IPS DF 4.7 (cell line): ENCODE data around the gene XPO1.

Source experiments
- DNase-seq: peaks from one replicate; pipeline ENCODE4 v3.0.0-alpha.2; 2013; ENCODE audit warnings: low spot score; ENCODE audit errors: extremely low read depth

Gene XPO1

DNA sequence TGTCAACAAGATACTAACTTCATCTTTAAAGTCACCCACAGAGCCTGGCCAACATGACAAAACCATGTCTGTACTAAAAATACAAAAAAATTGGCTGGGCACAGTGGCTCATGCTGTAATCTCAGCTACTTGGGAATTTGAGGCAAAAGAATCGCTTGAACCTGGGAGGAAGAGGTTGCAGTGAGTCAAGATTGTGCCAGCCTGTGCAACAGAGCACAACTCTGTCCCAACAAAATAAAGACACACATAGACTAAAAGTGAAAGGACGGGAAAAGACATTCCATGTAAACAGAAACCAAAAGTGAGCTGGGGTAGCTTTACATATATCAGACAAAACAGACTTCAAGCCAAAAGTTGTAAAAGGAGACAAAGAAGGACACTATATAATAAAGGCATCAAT is 102.1 kb downstream of the XPO1 start:
- no peak for DNase-seq

DNA sequence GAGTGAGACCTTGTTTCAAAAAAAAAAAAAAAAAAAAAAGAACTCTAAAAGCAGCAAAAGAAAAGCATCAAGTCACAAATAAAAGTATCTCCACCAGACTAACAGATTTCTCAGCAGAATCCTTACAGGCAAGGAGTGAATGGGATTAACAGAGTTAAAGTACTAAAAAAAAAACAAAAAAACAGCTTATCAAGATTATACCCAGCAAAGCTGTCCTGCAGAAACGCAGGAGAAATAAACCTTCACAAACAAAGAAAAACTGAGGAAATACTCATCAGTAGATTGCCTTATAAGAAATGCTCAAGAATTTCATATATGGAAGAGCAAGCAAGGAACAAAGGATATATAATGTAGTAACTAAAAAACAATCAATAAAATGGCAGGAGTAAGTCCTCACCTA is 102.9 kb downstream of the XPO1 start:
- no peak for DNase-seq

DNA sequence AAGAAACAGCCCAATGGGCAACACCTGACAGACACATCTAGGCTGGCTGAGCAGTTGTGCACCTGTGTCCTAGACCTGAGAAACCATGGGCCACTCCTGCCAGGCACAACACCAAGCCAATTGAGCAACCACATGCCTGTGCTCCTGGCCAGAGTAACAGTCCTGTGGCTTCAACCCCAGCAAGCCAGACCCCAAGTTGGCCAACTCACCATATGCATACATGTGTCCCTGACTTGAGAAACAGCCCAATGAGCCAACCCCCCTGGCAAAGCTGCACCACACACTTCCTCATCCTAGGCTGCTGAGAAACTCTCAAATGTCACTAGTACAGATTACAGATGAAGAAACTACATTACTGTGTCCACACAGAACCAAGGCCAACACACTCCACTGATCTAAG is 103.8 kb downstream of the XPO1 start:
- no peak for DNase-seq

DNA sequence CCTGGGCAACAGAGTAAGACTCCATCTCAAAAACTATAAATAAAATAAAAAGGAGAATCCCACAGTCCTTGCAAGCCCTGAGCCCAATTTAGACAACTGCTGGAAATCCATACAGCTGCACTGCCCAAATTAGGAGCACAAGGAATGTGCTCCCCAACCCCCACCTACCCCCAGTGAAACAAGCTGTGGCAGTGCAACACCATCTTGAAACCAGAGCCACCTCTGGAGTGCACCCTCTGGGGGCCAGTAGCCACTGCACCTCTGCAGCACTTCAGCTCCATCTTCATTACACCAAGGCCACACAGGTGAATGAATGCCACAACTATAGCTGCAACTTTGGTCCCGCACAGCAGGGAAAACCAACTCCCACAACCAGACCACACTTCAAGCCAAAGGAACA is 104.5 kb downstream of the XPO1 start:
- DNase-seq = no peak

- no peak for DNase-seq
These were observed 105.2 kb downstream of the XPO1 start for GRCh38 chr2:61432990-61433389.

DNA sequence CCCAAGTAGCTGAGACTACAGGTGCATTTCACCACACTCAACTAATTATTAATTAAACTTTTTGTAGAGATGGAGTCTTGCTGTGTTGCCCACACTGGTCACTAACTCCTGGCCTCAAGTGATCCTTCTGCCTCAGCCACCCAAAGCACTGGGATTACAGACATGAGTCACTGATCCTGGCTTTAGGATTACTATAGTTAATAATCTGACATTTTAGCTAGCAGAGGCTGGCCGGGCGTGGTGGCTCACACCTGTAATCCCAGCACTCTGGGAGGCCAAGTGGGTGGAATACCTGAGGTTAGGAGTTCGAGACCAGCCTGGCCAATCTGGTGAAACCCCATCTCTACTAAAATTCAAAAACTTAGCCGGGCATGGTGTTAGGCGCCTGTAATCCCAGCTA is 106.8 kb downstream of the XPO1 start:
- DNase-seq = no peak
